ENCODE measurements around the gene NQO2.

- no peak for TF ChIP-seq MIER2 (CRISPR knock-in tag; IDR thresholded peaks at IDR 0.05)
- TF ChIP-seq CTCF (CRISPR knock-in tag; IDR thresholded peaks at IDR 0.05), result no peak
- TF ChIP-seq MYC (CRISPR knock-in tag; IDR thresholded peaks at IDR 0.05; ENCODE audit: borderline replicate concordance), result no peak
- TF ChIP-seq ZNF362 (CRISPR knock-in tag; IDR thresholded peaks at IDR 0.05; ENCODE audit: borderline replicate concordance), result no peak
- no peak for TF ChIP-seq NFATC3 (CRISPR knock-in tag; IDR thresholded peaks at IDR 0.05)
- TF ChIP-seq CENPX (CRISPR knock-in tag; IDR thresholded peaks at IDR 0.05), result no peak
- no peak for TF ChIP-seq ZUFSP (CRISPR knock-in tag; IDR thresholded peaks at IDR 0.05; ENCODE audit: borderline replicate concordance)
- no peak for TF ChIP-seq BCLAF1 (IDR thresholded peaks at IDR 0.05)
- no peak for TF ChIP-seq POLR2AphosphoS5 (IDR thresholded peaks at IDR 0.05; ENCODE audit: low read depth, low read length)
- TF ChIP-seq MAX (IDR thresholded peaks at IDR 0.05), result no peak
- no peak for TF ChIP-seq ZNF430 (CRISPR knock-in tag; IDR thresholded peaks at IDR 0.05)
Measured at GRCh38 chr6:2973676-2974075, 26.0 kb upstream of the NQO2 start.
